Placental epithelial cell (primary cell): ENCODE measurements around the gene SLC8A1. TPM values are rescaled to one million over a fixed set of nuclear protein-coding genes. Genes with fewer than 3 reads are reported as not detected.

Experiments
- total RNA-seq: library from RNA; depleted of rRNA; stranded (reverse); fragments of >200 nt; gene quantifications from 2 replicates; pipeline ENCODE4 v1.2.3, GENCODE V29; 2012

The SLC8A1 gene
- total RNA-seq = 4.3 and 8.2 TPM in 2 replicates

GRCh38 chr2:40451918-40452605 lies at the start of gene SLC8A1:
SLC8A1 (minus strand) TSS chr2:40452090.

